Cardiac muscle cell (in vitro differentiated cells and primary cell): ENCODE data around the gene CHST9. TPM values are rescaled to one million over a fixed set of nuclear protein-coding genes. Genes with fewer than 3 reads are reported as not detected.

Source experiments
- DNase-seq, 2 donors: peaks; one replicate each; pipeline versions ENCODE4 v3.0.0 to v3.0.0-alpha.2; 2010 to 2017; ENCODE audit warnings: low read depth in 1 of 2, low spot score in 1 of 2
- H3K27ac ChIP-seq: fragments of 200-600 bp; sonication (generic); 2 replicates; pipeline ENCODE4 v1.5.1; 2016
- H3K27me3 ChIP-seq: fragments of 200-600 bp; sonication (generic); 2 replicates; pipeline ENCODE4 v1.6.0; 2016; ENCODE audit warnings: control low read depth
- H3K36me3 ChIP-seq: fragments of 200-600 bp; sonication (generic); 2 replicates; pipeline ENCODE4 v1.5.1; 2016; ENCODE audit warnings: control low read depth
- H3K4me1 ChIP-seq: fragments of 200-600 bp; sonication (generic); 2 replicates; pipeline ENCODE4 v1.8.1; 2017; ENCODE audit warnings: low read depth, mild to moderate bottlenecking, mixed run types
- H3K4me3 ChIP-seq: fragments of 200-600 bp; sonication (generic); 2 replicates; pipeline ENCODE4 v1.5.1; 2016; ENCODE audit warnings: mild to moderate bottlenecking
- H3K9me3 ChIP-seq: fragments of 200-600 bp; sonication (generic); 2 replicates; pipeline ENCODE4 v1.5.1; 2017; ENCODE audit warnings: low read depth, mild to moderate bottlenecking, control low read depth
- CTCF ChIP-seq: IDR thresholded peaks from 2 replicates; pipeline ENCODE4 v1.5.1; 2012; ENCODE audit warnings: low read depth, mild to moderate bottlenecking, low read length
- polyA plus RNA-seq: library from polyadenylated mRNA; unstranded; fragments of >200 nt; fragmentation: Nextera tagmentation; extraction: Ambion mirVana; gene quantifications from 2 replicates; pipeline ENCODE4 v1.2.1, GENCODE V29; 2016
- total RNA-seq: library from RNA; depleted of rRNA; stranded (reverse); fragments of >200 nt; gene quantifications from 2 replicates; pipeline ENCODE4 v1.2.3, GENCODE V29; 2016

CHST9 gene
- total and polyA plus RNA-seq, 2 experiments from 2014 or later, result 0.36 TPM; not detected in 1

- H3K36me3 ChIP-seq, result no peaks in the 10 kb centered on the region
- TF ChIP-seq CTCF, result no peak
- no peaks in the 10 kb centered on the region for H3K27me3 ChIP-seq
- no peak overlapping the region for H3K27ac ChIP-seq
- H3K9me3 ChIP-seq, result no peaks in the 10 kb centered on the region
- H3K4me3 ChIP-seq, result no peak overlapping the region
- H3K4me1 ChIP-seq, result no peaks in the 10 kb centered on the region
- no peak for DNase-seq
These were observed 21.3 kb upstream of the CHST9 start for GRCh38 chr18:27206411-27206810.

GRCh38 chr18:27202741-27203140 lies 17.6 kb upstream of the CHST9 start:
- no peak for TF ChIP-seq CTCF
- no peak for DNase-seq

GRCh38 chr18:27198036-27198435 lies 12.9 kb upstream of the CHST9 start:
- no peak for DNase-seq
- no peaks in the 10 kb centered on the region for H3K9me3 ChIP-seq
- TF ChIP-seq CTCF, result no peak

More at GRCh38 chr18:27202741-27203140, 17.6 kb upstream of the CHST9 start:
- no peaks in the 10 kb centered on the region for H3K36me3 ChIP-seq
- no peak overlapping the region for H3K27ac ChIP-seq
- H3K9me3 ChIP-seq, result no peaks in the 10 kb centered on the region
- no peak overlapping the region for H3K4me3 ChIP-seq
- no peaks in the 10 kb centered on the region for H3K27me3 ChIP-seq
- no peaks in the 10 kb centered on the region for H3K4me1 ChIP-seq

GRCh38 chr18:27188309-27188708 lies 3.2 kb upstream of the CHST9 start:
- H3K27ac ChIP-seq, result no peak overlapping the region
- TF ChIP-seq CTCF, result no peak
- no peak for DNase-seq
- no peak overlapping the region for H3K4me3 ChIP-seq
- no peaks in the 10 kb centered on the region for H3K36me3 ChIP-seq
- H3K9me3 ChIP-seq, result no peaks in the 10 kb centered on the region
- H3K4me1 ChIP-seq, result no peaks in the 10 kb centered on the region
- H3K27me3 ChIP-seq, result peaks cover 17% of the 10 kb centered on the region

More at GRCh38 chr18:27198036-27198435, 12.9 kb upstream of the CHST9 start:
- Histone ChIP-seq H3K36me3 (no peaks in the 10 kb centered on the region), H3K27ac (no peak overlapping the region), H3K4me3 (no peak overlapping the region), H3K27me3 (no peaks in the 10 kb centered on the region), H3K4me1 (no peaks in the 10 kb centered on the region)

GRCh38 chr18:27185897-27186296 lies 789 bp upstream of the CHST9 start:
- no peak for DNase-seq
- Histone ChIP-seq H3K27ac (no peak overlapping the region), H3K27me3 (peaks cover 17% of the 10 kb centered on the region), H3K36me3 (no peaks in the 10 kb centered on the region), H3K4me1 (no peaks in the 10 kb centered on the region), H3K9me3 (no peaks in the 10 kb centered on the region), H3K4me3 (no peak overlapping the region)
- no peak for TF ChIP-seq CTCF
